Activated T-cell treated with anti-CD3 and anti-CD28 coated beads, Interleukin-2, amount 50 U/mL, for 48 hours (primary cell): ENCODE data around the gene CHST8.

Source experiments
- DNase-seq, 2 experiments: peaks; one replicate each; pipeline ENCODE4 v3.0.0-alpha.2; 2020

Gene CHST8

GRCh38 chr19:33746159-33746558, 124.4 kb downstream of the CHST8 start:
- DNase-seq, result no peak

DNA sequence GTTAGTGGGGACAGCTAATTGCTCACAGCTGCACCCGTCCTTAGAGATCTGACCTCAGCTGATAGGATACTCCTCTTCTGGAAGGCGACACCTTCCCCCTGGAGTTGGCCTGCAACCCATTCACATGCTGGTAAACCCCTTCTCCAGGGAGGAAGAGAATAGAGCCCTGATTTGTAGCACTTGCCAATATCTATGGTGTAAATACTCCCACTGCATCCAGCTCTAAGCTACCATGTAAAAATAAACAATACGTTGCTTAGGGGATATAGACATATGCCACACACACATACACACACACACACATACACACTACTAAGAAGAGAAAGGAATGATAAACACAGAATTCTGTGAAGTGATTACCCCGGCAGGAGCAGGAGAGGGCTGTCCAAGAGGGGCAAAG, 125.5 kb downstream of the CHST8 start:
- no peak for DNase-seq

DNA sequence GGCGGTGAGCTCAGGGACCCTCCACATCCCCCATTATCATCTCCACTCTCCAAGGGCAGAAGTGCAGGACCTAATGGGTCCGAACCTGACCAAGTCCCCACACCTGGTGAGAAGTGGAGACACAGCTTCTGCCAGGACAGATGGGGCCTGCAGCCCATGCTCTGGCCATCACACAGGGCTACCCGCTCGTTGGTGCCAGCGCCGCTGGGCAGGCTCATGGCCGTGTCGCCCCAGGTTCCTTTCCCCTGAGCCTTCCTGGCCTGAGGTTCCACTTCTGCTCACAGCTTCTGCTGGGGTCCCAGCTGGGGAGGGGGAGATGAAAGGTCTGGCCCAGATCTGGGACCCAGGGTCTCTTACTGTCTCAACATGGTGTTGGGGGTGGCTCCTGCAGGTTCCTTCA, 126.5 kb downstream of the CHST8 start:
- no peak for DNase-seq

- DNase-seq, result no peak
Observed at GRCh38 chr19:33749016-33749415, 127.3 kb downstream of the CHST8 start.

DNA sequence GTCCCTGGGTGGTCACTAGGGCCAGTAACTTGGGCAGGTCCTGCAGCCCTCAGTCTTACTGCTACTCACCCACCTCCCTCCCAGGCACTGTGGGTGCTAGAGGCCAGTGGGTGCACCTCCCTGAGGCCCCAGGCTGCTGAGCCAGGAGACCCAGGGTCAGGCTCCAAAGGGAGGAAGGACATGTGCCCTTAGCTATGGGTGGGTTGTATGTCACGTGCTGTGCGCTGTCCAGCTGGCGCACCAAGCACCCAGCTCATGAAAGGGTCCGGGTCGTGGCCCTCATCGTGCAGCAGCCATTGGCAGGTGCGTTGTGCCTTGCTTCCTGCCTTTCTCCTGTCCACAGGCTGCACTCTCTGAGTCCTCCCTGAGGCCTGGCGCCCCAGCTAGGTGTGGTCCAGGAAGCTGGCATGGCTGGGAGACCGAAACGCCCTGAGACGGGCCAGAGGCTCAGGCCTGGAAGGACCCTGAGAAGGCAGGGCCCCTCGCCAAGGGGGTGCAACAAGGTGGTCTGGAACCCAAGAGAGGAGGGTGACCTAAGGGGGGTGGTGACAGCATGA, 127.9 kb downstream of the CHST8 start:
- no peak for DNase-seq

DNA sequence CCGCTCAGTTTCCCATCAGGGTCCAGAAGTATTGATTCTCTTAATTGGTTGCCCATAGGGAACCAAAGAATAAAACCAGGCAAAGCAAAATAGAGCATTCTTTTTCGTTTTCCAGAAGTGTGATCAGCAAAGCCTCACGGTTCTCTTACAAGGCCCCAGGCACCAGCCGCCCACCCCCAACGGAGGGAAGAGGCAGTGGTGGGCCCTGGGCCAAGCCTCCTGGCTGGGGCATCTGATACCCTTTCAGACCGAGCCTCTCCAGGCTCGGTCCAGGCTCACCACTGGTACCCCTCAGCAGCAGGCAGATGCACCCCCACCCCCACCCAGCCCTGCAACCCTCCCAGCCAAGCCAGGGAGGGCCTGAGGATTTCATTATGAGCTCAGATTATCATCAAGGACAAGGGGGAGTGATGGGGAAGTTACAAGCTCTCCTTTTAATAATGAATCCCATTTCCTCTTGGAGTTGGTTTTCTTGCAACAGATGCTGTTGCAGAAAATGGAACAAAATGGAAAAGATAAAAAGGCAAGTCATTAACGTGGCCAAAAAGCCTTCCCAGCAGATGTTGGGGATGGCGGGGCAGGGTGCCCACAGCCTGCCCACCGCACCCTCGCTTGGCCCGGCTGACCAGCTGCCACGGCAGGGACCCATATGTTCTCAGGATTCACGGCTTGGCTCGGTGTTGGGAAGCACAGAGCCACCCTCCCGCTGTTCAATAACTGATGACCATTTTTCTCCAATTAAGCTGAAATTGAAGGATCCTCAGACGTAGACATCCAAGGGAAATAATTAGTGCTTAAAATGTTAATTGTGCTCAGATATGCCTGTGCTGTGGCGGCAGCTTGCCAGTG, 129.1 kb downstream of the CHST8 start:
- no peak for DNase-seq

- DNase-seq, result no peak
Observed at GRCh38 chr19:33751436-33751770, 129.7 kb downstream of the CHST8 start.

- DNase-seq, result no peak
Observed at GRCh38 chr19:33752018-33752800, 130.5 kb downstream of the CHST8 start.

DNA sequence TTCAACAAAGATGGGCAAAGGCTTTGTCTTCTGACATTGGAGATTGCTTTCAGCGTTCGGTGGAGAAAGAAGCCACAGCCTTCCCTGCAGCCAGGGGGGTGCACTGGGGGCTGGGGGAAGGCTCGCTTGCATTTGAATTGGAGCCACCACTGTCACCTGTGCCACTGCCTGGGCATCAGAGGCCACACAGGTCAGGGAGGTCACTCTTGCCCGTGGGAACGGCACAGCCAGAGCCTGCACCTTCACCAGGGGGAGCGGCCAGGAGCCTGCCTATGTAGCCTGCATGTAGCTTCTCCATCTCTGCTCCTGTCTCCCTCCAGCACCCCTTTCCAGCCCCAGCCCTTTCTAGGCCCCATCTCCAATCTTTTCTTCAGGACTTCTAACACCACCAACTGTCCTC, 131.2 kb downstream of the CHST8 start:
- no peak for DNase-seq

- DNase-seq, result no peak
Observed at GRCh38 chr19:33754361-33754760, 132.6 kb downstream of the CHST8 start.

GRCh38 chr19:33755099-33756035, 133.6 kb downstream of the CHST8 start:
- DNase-seq, result no peak

DNA sequence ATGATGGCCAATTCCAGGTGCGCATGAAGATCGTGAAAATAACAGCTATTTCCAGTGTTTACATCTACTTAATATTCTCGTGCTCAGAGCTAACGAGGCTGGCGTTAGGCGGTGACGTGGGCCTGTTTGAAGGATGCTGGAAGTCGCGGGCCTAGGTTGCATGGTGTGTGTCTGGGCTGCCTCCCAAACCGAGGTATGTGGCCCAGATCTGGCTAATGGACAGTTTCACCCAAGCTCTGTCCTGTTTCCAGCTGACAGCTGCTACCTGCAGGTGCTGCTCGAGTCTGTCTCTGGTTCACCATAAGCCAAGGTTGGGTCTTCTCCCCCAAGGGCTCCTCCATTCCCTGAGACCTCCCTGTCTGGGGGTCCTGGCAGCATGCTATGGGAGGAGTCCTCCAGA, 134.4 kb downstream of the CHST8 start:
- no peak for DNase-seq

GRCh38 chr19:33758541-33759013, 136.8 kb downstream of the CHST8 start:
- no peak for DNase-seq

DNA sequence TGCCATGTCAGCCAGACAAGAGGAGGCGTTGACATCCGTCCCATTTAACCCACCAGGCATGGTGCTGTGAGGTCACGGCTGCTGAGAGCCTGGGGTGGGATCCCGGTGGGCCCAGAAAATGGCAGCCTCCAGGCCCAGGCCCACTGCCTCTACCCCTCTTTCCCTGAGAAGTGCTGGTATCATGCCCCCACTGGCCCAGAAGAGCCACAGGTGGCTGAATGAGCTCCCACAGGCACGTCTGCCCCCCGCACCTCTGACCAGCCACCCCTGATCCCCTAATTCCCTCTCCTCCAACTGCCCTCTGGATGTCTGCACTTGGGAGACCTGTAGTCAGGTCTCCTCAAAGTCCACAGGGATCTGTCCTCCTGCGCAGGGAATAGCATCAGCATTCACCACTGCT, 137.6 kb downstream of the CHST8 start:
- no peak for DNase-seq

- DNase-seq, result no peak
Observed at GRCh38 chr19:33763633-33764371, 142.0 kb downstream of the CHST8 start.

DNA sequence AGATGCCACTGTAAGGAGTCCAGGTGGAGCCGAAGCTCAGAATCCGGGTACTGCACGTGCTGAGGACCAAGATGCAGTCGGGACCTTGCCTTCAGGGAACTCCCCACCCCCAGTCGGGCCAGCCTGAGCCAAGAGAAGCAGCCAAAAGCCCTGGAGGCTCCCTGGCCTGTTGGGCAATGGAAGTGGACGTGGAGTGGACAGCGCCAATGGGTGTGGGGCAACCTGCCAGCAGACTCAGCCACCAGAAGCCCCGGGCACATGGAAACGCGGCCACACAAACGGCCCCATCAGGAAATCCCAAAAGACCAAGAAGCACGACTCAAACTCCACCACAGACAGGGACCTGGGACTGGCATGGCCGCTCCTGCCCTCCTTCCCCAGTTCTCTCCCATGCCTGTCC, 144.9 kb downstream of the CHST8 start:
- DNase-seq, result no peak

GRCh38 chr19:33767898-33768413, 146.2 kb downstream of the CHST8 start:
- peak in 1 of 2 experiments; percentile 29 for DNase-seq

DNA sequence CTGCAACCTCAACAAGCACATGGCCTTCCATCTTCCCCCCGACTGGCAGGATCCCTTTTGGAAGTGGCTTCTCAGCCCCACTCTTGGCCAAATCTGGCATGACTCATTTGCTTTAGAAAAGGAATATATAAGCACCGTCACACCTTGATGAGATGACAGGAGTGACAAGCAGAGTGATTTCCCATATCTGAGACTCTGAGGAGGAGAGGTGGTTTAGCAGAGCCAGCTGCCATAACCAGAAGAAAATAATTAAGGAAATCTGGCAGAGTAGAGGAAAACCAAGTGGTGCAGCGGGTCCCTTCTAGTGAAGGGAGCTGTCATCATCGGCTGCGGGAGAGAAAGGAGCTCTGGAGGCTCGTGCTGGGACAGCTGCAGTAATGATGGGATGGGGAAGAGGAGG, 147.5 kb downstream of the CHST8 start:
- DNase-seq, result no peak

DNA sequence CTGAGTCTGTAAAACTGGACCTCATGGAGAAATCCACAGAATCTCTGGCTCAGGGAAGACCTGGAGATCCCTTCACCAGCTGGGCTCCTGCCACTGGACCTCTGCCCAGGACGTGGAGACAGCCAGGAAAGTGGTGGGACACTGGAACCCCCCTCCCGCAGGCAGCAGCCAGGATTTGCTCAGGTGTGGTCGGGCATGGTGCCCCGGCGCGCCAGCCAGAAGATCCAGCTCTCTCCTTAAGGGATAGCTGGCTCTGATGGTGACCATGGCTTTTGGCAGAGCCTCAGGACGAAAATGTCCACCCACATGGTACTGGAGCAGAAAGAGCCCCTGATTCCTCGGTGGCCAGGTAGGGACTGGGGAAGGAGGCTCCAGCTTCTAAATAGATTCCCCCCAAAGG, 148.4 kb downstream of the CHST8 start:
- no peak for DNase-seq

DNA sequence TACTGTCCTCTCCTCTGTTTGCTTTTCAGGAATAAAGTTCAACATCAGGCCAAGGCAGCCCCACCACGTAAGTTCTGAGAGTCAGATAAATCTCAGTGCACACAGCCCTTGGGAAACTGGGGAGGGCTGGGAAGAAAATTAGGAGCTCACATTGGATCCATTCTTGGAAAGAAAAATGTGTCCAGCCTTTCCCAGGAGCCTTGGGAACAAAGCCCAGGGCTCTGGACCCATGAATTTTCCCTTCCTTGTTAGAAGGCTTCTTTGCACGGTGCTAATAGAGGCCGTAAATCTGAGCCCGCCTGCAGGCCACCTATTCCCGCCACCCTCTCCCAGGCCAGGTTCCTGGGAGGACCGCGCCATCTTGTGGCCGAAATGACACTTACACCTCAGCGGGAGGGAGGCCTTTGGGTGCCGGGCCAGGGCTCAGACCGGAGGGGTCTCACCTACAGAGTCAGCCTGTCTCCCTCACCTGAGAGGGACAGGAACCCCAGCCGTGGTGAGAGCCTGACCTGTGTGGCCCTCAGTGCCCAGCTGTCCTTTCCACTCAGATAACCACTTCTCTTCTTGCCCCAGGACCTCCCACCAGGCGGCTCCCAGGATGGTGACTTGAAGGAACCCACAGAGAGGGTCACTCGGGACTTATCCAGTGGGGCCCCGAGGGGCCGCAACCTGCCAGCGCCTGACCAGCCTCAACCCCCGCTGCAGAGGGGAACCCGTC, 149.8 kb downstream of the CHST8 start:
- DNase-seq, result peak; percentile 84 to 85
